HepG2 (cell line): ENCODE measurements around the gene INSRR. TPM values are rescaled to one million over a fixed set of nuclear protein-coding genes. Genes with fewer than 3 reads are reported as not detected.

Source experiments
- ATAC-seq: fragments of 200-7000 bp; cut with Tn5 transposase; 3 replicates; pipeline ENCODE4 v1.9.1; 2020; ENCODE audit warnings: mild to moderate bottlenecking, moderate library complexity
- BruUV-seq: library from RNA; stranded (reverse); fragments of 400-500 nt; replicated peaks from 2 replicates; lab custom pipeline; 2021; lab: Mats Ljungman, UMichigan
- CTCF ChIA-PET: fragments of 300-600 bp; formaldehyde crosslinking; extraction: SDS; loops from one replicate; lab custom pipeline; 2021; ENCODE audit warnings: low total read pairs, inconsistent platforms, low intra/inter-chr PET ratio; lab: Yijun Ruan, JAX
- POLR2A ChIA-PET: fragments of 350-600 bp; sonication (Branson Sonifier 250); formaldehyde crosslinking; loops from one replicate; lab custom pipeline; 2020; ENCODE audit warnings: antibody characterized with exemption, inconsistent platforms; lab: Yijun Ruan, JAX
- DNase-seq: peaks from one replicate; pipeline ENCODE4 v3.0.0-alpha.2; 2015; ENCODE audit warnings: low spot score
- FAIRE-seq: peaks from 3 replicates; lab custom pipeline; 2011; peaks lifted over from hg19 to GRCh38; lab: Jason Lieb, UNC
- H2AFZ ChIP-seq: one replicate; pipeline ENCODE4 v1.6.1; 2011; ENCODE audit warnings: low read length, inconsistent platforms
- H3K27ac ChIP-seq: fragments of 300-600 bp; 3 replicates; pipeline ENCODE4 v1.8.0; 2011; ENCODE audit warnings: mixed run types, mild to moderate bottlenecking, mixed read lengths, low read length, inconsistent platforms; ENCODE audit not compliant: insufficient read depth; ENCODE audit errors: extremely low read length
- H3K27me3 ChIP-seq, 2 experiments: fragments of 200-600 bp in 1 of 2; 2 replicates in 1 of 2; 3 replicates in 1 of 2; pipeline versions ENCODE4 v1.6.0 to v1.8.0; 2011; ENCODE audit warnings: low read length in 2 of 2, mild to moderate bottlenecking in 2 of 2, moderate library complexity in 2 of 2, inconsistent platforms in 1 of 2; ENCODE audit not compliant: insufficient read depth in 2 of 2, control insufficient read depth in 1 of 2
- H3K36me3 ChIP-seq, 2 experiments: fragments of 200-600 bp in 1 of 2; replicated peaks in 1 of 2; 2 replicates in 1 of 2; 3 replicates in 1 of 2; pipeline versions ENCODE4 v1.5.1 to v1.8.0; 2011; ENCODE audit warnings: low read length in 2 of 2, inconsistent platforms in 1 of 2; ENCODE audit not compliant: insufficient read depth in 2 of 2, control insufficient read depth in 1 of 2
- H3K4me1 ChIP-seq: 2 replicates; pipeline ENCODE4 v1.5.1; 2012; ENCODE audit warnings: low read length, inconsistent platforms; ENCODE audit not compliant: insufficient read depth
- H3K4me2 ChIP-seq: 2 replicates; pipeline ENCODE4 v1.6.0; 2011; ENCODE audit warnings: low read depth, low read length, inconsistent platforms
- H3K4me3 ChIP-seq, 3 experiments: fragments of 200-600 bp in 1 of 3; sonication (generic), shearing (Covaris generic) in 1 of 3; replicated peaks in 1 of 3; 2 replicates each; pipeline ENCODE4 v1.5.1; 2011 to 2016; ENCODE audit warnings: low read length in 3 of 3, inconsistent platforms in 2 of 3, low read depth in 2 of 3, mild to moderate bottlenecking in 2 of 3, control low read depth in 1 of 3, mixed read lengths in 1 of 3; ENCODE audit not compliant: insufficient read depth in 1 of 3
- H3K79me2 ChIP-seq: one replicate; pipeline ENCODE4 v1.6.1; 2011; ENCODE audit warnings: low read length, inconsistent platforms; ENCODE audit not compliant: insufficient read depth
- H3K9ac ChIP-seq: 2 replicates; pipeline ENCODE4 v1.6.0; 2011; ENCODE audit warnings: mild to moderate bottlenecking, low read depth, low read length, inconsistent platforms; ENCODE audit not compliant: insufficient read depth
- H3K9me3 ChIP-seq: 2 replicates; pipeline ENCODE4 v1.5.1; 2012; ENCODE audit warnings: mild to moderate bottlenecking, low read length
- H4K20me1 ChIP-seq: 2 replicates; pipeline ENCODE4 v1.6.0; 2011; ENCODE audit warnings: inconsistent platforms, mild to moderate bottlenecking, low read length, moderate library complexity; ENCODE audit not compliant: insufficient read depth
- CEBPG ChIP-seq: IDR thresholded peaks from 2 replicates; pipeline ENCODE4 v1.6.1; 2016
- GATAD1 ChIP-seq: IDR thresholded peaks from 2 replicates; pipeline ENCODE4 v1.6.1; 2016; ENCODE audit warnings: missing genetic modification reagents, missing compliant biosample characterization
- MAFF ChIP-seq: IDR thresholded peaks from 2 replicates; pipeline ENCODE4 v1.6.1; 2011; ENCODE audit warnings: low read depth, low read length, improper control_type of control experiment
- MLXIP ChIP-seq: sonication (generic); formaldehyde crosslinking; IDR thresholded peaks from 2 replicates; pipeline ENCODE4 v1.9.0; 2021; ENCODE audit warnings: missing genetic modification reagents, borderline replicate concordance
- PCBP2 ChIP-seq: fragments of 200-400 bp; formaldehyde crosslinking; optimal IDR thresholded peaks from 2 replicates; pipeline ENCODE3; 2018; ENCODE audit warnings: low read length, low read depth; ENCODE audit not compliant: poor library complexity, severe bottlenecking
- SMC3 ChIP-seq: IDR thresholded peaks from 2 replicates; pipeline ENCODE4 v1.6.1; 2011; ENCODE audit warnings: low read length, improper control_type of control experiment
- STAG1 ChIP-seq: sonication (generic); formaldehyde crosslinking; IDR thresholded peaks from 2 replicates; pipeline ENCODE4 v1.4.0; 2020; ENCODE audit warnings: missing genetic modification reagents
- ZHX1 ChIP-seq: sonication (generic); formaldehyde crosslinking; IDR thresholded peaks from 2 replicates; pipeline ENCODE4 v1.8.1; 2022; ENCODE audit warnings: low read depth, mild to moderate bottlenecking, missing genetic modification reagents
- ZNF138 ChIP-seq: sonication (generic); formaldehyde crosslinking; IDR thresholded peaks from 2 replicates; pipeline ENCODE4 v1.5.0; 2020; ENCODE audit warnings: mild to moderate bottlenecking, low read depth, missing genetic modification reagents
- ZNF550 ChIP-seq: sonication (generic); formaldehyde crosslinking; IDR thresholded peaks from 2 replicates; pipeline ENCODE4 v1.4.0; 2020; ENCODE audit warnings: mild to moderate bottlenecking, missing genetic modification reagents, borderline replicate concordance
- ZNF572 ChIP-seq: sonication (generic); formaldehyde crosslinking; IDR thresholded peaks from 2 replicates; pipeline ENCODE4 v1.5.1; 2020; ENCODE audit warnings: mild to moderate bottlenecking, missing genetic modification reagents
- ZNF598 ChIP-seq: sonication (generic); formaldehyde crosslinking; IDR thresholded peaks from 2 replicates; pipeline ENCODE4 v1.5.1; 2020; ENCODE audit warnings: mild to moderate bottlenecking, missing genetic modification reagents, borderline replicate concordance
- ZNF609 ChIP-seq: sonication (generic); formaldehyde crosslinking; IDR thresholded peaks from 2 replicates; pipeline ENCODE4 v1.4.0; 2020; ENCODE audit warnings: mild to moderate bottlenecking, missing genetic modification reagents, borderline replicate concordance
- ZSCAN25 ChIP-seq: sonication (generic); formaldehyde crosslinking; IDR thresholded peaks from 2 replicates; pipeline ENCODE4 v1.8.0; 2022; ENCODE audit warnings: mild to moderate bottlenecking, missing genetic modification reagents
- WGBS: methylation state at CpG from one replicate; pipeline ENCODE4 v1.1.6; 2017; ENCODE audit warnings: low lambda C conversion rate; 5-methylcytosine and 5-hydroxymethylcytosine counted together
- in situ Hi-C: cut with HindIII; loops from 2 replicates; pipeline ENCODE4 v1.10.0; 2017; ENCODE audit warnings: low pct_unique_long_range_greater_than_20kb; ENCODE audit not compliant: extremely low pct_ligation_motif_present
- intact Hi-C: fragments of 100-400 bp; cut with micrococcal nuclease; formaldehyde crosslinking; loops from one replicate; pipeline ENCODE4 v1.10.0; 2022; ENCODE audit not compliant: unreplicated experiment
- polyA plus RNA-seq, 8 experiments: library from polyadenylated mRNA; depleted of rRNA in 3 of 8; stranded (reverse) in 7 of 8; unstranded in 1 of 8; fragments of >200 nt; fragmentation: Illumina TruSeq in 4 of 8; extraction: Trizol in 4 of 8; gene quantifications; 2 replicates each; pipeline versions ENCODE4 v1.2.1 to v1.2.3, GENCODE V29; 2011 to 2016; ENCODE audit warnings: low read depth in 4 of 8, missing spikeins in 1 of 8, mixed read lengths in 1 of 8; ENCODE audit not compliant: insufficient read depth in 1 of 8
- total RNA-seq, 5 experiments: library from RNA; depleted of rRNA; stranded (reverse); fragments of >200 nt; fragmentation: Illumina TruSeq; extraction: Trizol; gene quantifications; 2 replicates each; pipeline ENCODE4 v1.2.3, GENCODE V29; 2016; ENCODE audit warnings: low read depth in 1 of 5

INSRR gene
- total and polyA plus RNA-seq, 2 of the 13 experiments (the other 11 are each of a cell fraction or from before 2014, with no cell fraction given) = not detected

GRCh38 chr1:156842618-156843300, 16.2 kb downstream of the INSRR start:
- CTCF ChIA-PET = no interaction called here
- Histone ChIP-seq H3K36me3 (no peaks in the 10 kb centered on the region), H2AFZ (no peak overlapping the region), H3K4me3 (no peak overlapping the region), H3K27me3 (peaks cover 4 to 45% of the 10 kb centered on the region in 2 experiments; a peak in 3 of 5 replicates), H3K79me2 (no peaks in the 10 kb centered on the region), H3K4me2 (no peak overlapping the region), H3K9ac (no peak overlapping the region), H3K27ac (no peak overlapping the region), H4K20me1 (0 out of 2 replicates have a peak, but pooled peaks cover 5% of the 10 kb centered on the region), H3K9me3 (no peaks in the 10 kb centered on the region), H3K4me1 (no peaks in the 10 kb centered on the region)
- WGBS = 24% methylated on average over 8 of the region's 9 CpGs
- no TSS peak for BruUV-seq
- ATAC-seq = no peak
- DNase-seq = no peak
- intact Hi-C loops = no loop called here
- in situ Hi-C loops = no loop called here
- no peak for FAIRE-seq
- POLR2A ChIA-PET = no interaction called here
- TF ChIP-seq ZNF598 (CRISPR knock-in tag) = no peak
- no peak for TF ChIP-seq SMC3
- TF ChIP-seq ZNF550 (CRISPR knock-in tag) = no peak
- no peak for TF ChIP-seq ZHX1 (CRISPR knock-in tag)
- no peak for TF ChIP-seq GATAD1 (CRISPR knock-in tag)
- TF ChIP-seq MLXIP = no peak
- TF ChIP-seq PCBP2 = no peak
- TF ChIP-seq ZNF138 (CRISPR knock-in tag) = no peak
- TF ChIP-seq ZNF572 (CRISPR knock-in tag) = no peak
- no peak for TF ChIP-seq ZSCAN25
- TF ChIP-seq MAFF = no peak
- no peak for TF ChIP-seq STAG1 (CRISPR knock-in tag)
- no peak for TF ChIP-seq ZNF609
- TF ChIP-seq CEBPG = no peak
